ENCODE measurements around the gene PPM1E. TPM values are rescaled to one million over a fixed set of nuclear protein-coding genes. Genes with fewer than 3 reads are reported as not detected.

PPM1E gene
- not detected for total RNA-seq
- not detected for polyA plus RNA-seq

- peak; percentile 67 to 68 for ATAC-seq (ENCODE audit: low read depth in 2 of 2)
- Mint-ChIP-seq H3K9me3 (peaks cover 0 to 4% (median 0%) of the 10 kb centered on the region in 7 donors), H3K27me3 (peaks cover 83% of the 10 kb centered on the region), H3K4me3 (peak within 1 kb of the TSS; percentile 87 to 93 (median 90)), H3K36me3 (no peaks in the 10 kb centered on the region), H3K27ac (no peak within 1 kb of the TSS), H3K4me1 (peaks cover 4 to 15% (median 11%) of the 10 kb centered on the region in 4 donors)
- H3K36me3 ChIP-seq (ENCODE audit: control insufficient read depth, insufficient read depth, low read length), result no peaks in the 10 kb centered on the region
- peaks cover 22% of the 10 kb centered on the region for H3K4me1 ChIP-seq (ENCODE audit: control insufficient read depth, insufficient read depth, low read length, poor library complexity, severe bottlenecking)
- H3K27me3 ChIP-seq (ENCODE audit: control insufficient read depth, insufficient read depth, low read length), result peaks cover 40% of the 10 kb centered on the region
- no peaks in the 10 kb centered on the region for H3K9me3 ChIP-seq (ENCODE audit: control insufficient read depth in 2 of 2, low read length in 2 of 2)
- no peak within 1 kb of the TSS for H3K27ac ChIP-seq (ENCODE audit: insufficient read depth, low read length, poor library complexity, severe bottlenecking)
- peak within 1 kb of the TSS; percentile 47 for H3K4me3 ChIP-seq (ENCODE audit: low read depth, low read length)
- DNase-seq, result peak in 2 of 3 donors; percentile 22 to 49
Observed at GRCh38 chr17:58755577-58756245, at the start of gene PPM1E. TSS of gene PPM1E (plus strand) at chr17:58755854.

- Histone ChIP-seq H3K9me3 (ENCODE audit: control insufficient read depth in 2 of 2, low read length in 2 of 2) (no peaks in the 10 kb centered on the region), H3K27me3 (ENCODE audit: control insufficient read depth, insufficient read depth, low read length) (no peaks in the 10 kb centered on the region), H3K27ac (ENCODE audit: insufficient read depth, low read length, poor library complexity, severe bottlenecking) (no peak overlapping the region), H3K4me3 (ENCODE audit: low read depth, low read length) (no peak overlapping the region), H3K36me3 (ENCODE audit: control insufficient read depth, insufficient read depth, low read length) (peaks cover 24% of the 10 kb centered on the region), H3K4me1 (ENCODE audit: control insufficient read depth, insufficient read depth, low read length, poor library complexity, severe bottlenecking) (no peaks in the 10 kb centered on the region)
- DNase-seq (no peak), ATAC-seq (ENCODE audit: low read depth in 2 of 2) (no peak)
- peaks cover 22% of the 10 kb centered on the region for H3K36me3 Mint-ChIP-seq
- H3K27me3 Mint-ChIP-seq, result no peaks in the 10 kb centered on the region
- peak overlapping the region in 1 of 3 donors; percentile 77 for H3K27ac Mint-ChIP-seq
- H3K4me3 Mint-ChIP-seq, result no peak overlapping the region
- H3K9me3 Mint-ChIP-seq, result no peaks in the 10 kb centered on the region
- H3K4me1 Mint-ChIP-seq, result peaks cover 4 to 17% (median 11%) of the 10 kb centered on the region in 4 donors
Observed at GRCh38 chr17:58706351-58707140, 49.1 kb upstream of the PPM1E start.

GRCh38 chr17:58710948-58711552 is 44.6 kb upstream of the PPM1E start:
- no peaks in the 10 kb centered on the region for H3K27me3 Mint-ChIP-seq
- H3K4me3 ChIP-seq (ENCODE audit: low read depth, low read length), result no peak overlapping the region
- no peaks in the 10 kb centered on the region for H3K9me3 Mint-ChIP-seq
- no peaks in the 10 kb centered on the region for H3K27me3 ChIP-seq (ENCODE audit: control insufficient read depth, insufficient read depth, low read length)
- ATAC-seq (ENCODE audit: low read depth in 2 of 2) (no peak), DNase-seq (peak; percentile 9 to 73 (median 45))
- H3K4me1 Mint-ChIP-seq, result peaks cover 3 to 17% (median 7%) of the 10 kb centered on the region in 4 donors
- H3K27ac ChIP-seq (ENCODE audit: insufficient read depth, low read length, poor library complexity, severe bottlenecking), result no peak overlapping the region
- peaks cover 20% of the 10 kb centered on the region for H3K36me3 Mint-ChIP-seq
- peak overlapping the region in 1 of 3 donors; percentile 6 for H3K27ac Mint-ChIP-seq
- H3K4me3 Mint-ChIP-seq, result no peak overlapping the region
- no peaks in the 10 kb centered on the region for H3K4me1 ChIP-seq (ENCODE audit: control insufficient read depth, insufficient read depth, low read length, poor library complexity, severe bottlenecking)
- no peaks in the 10 kb centered on the region for H3K9me3 ChIP-seq (ENCODE audit: control insufficient read depth in 2 of 2, low read length in 2 of 2)
- peaks cover 16% of the 10 kb centered on the region for H3K36me3 ChIP-seq (ENCODE audit: control insufficient read depth, insufficient read depth, low read length)

GRCh38 chr17:58722274-58722673 is 33.4 kb upstream of the PPM1E start:
- no peak overlapping the region for H3K27ac ChIP-seq (ENCODE audit: insufficient read depth, low read length, poor library complexity, severe bottlenecking)
- no peak overlapping the region for H3K4me3 Mint-ChIP-seq
- no peaks in the 10 kb centered on the region for H3K9me3 ChIP-seq (ENCODE audit: control insufficient read depth in 2 of 2, low read length in 2 of 2)
- H3K4me1 Mint-ChIP-seq, result no peaks in the 10 kb centered on the region
- no peak for ATAC-seq (ENCODE audit: low read depth in 2 of 2)
- H3K36me3 Mint-ChIP-seq, result peaks cover 33% of the 10 kb centered on the region
- no peaks in the 10 kb centered on the region for H3K9me3 Mint-ChIP-seq
- no peaks in the 10 kb centered on the region for H3K27me3 Mint-ChIP-seq
- no peak for DNase-seq
- peaks cover 38% of the 10 kb centered on the region for H3K36me3 ChIP-seq (ENCODE audit: control insufficient read depth, insufficient read depth, low read length)
- H3K4me1 ChIP-seq (ENCODE audit: control insufficient read depth, insufficient read depth, low read length, poor library complexity, severe bottlenecking), result no peaks in the 10 kb centered on the region
- no peak overlapping the region for H3K27ac Mint-ChIP-seq
- no peaks in the 10 kb centered on the region for H3K27me3 ChIP-seq (ENCODE audit: control insufficient read depth, insufficient read depth, low read length)
- H3K4me3 ChIP-seq (ENCODE audit: low read depth, low read length), result no peak overlapping the region

GRCh38 chr17:58722696-58723095 is 33.0 kb upstream of the PPM1E start:
- no peak overlapping the region for H3K27ac Mint-ChIP-seq
- H3K9me3 Mint-ChIP-seq, result no peaks in the 10 kb centered on the region
- H3K27me3 ChIP-seq (ENCODE audit: control insufficient read depth, insufficient read depth, low read length), result no peaks in the 10 kb centered on the region
- no peaks in the 10 kb centered on the region for H3K4me1 Mint-ChIP-seq
- H3K9me3 ChIP-seq (ENCODE audit: control insufficient read depth in 2 of 2, low read length in 2 of 2), result no peaks in the 10 kb centered on the region
- no peaks in the 10 kb centered on the region for H3K4me1 ChIP-seq (ENCODE audit: control insufficient read depth, insufficient read depth, low read length, poor library complexity, severe bottlenecking)
- DNase-seq (no peak), ATAC-seq (ENCODE audit: low read depth in 2 of 2) (no peak)
- no peak overlapping the region for H3K4me3 ChIP-seq (ENCODE audit: low read depth, low read length)
- H3K27me3 Mint-ChIP-seq, result no peaks in the 10 kb centered on the region
- peaks cover 33% of the 10 kb centered on the region for H3K36me3 Mint-ChIP-seq
- no peak overlapping the region for H3K4me3 Mint-ChIP-seq
- no peak overlapping the region for H3K27ac ChIP-seq (ENCODE audit: insufficient read depth, low read length, poor library complexity, severe bottlenecking)
- H3K36me3 ChIP-seq (ENCODE audit: control insufficient read depth, insufficient read depth, low read length), result peaks cover 35% of the 10 kb centered on the region

GRCh38 chr17:58728798-58729197 is 26.9 kb upstream of the PPM1E start:
- no peak overlapping the region for H3K27ac Mint-ChIP-seq
- peaks cover 22% of the 10 kb centered on the region for H3K36me3 Mint-ChIP-seq

GRCh38 chr17:58730937-58731336 is 24.7 kb upstream of the PPM1E start:
- no peaks in the 10 kb centered on the region for H3K4me1 Mint-ChIP-seq
- peak overlapping the region in 1 of 3 donors; percentile 14 for H3K27ac Mint-ChIP-seq

More at GRCh38 chr17:58728798-58729197, 26.9 kb upstream of the PPM1E start:
- Histone ChIP-seq H3K4me3 (ENCODE audit: low read depth, low read length) (no peak overlapping the region), H3K27me3 (ENCODE audit: control insufficient read depth, insufficient read depth, low read length) (no peaks in the 10 kb centered on the region), H3K36me3 (ENCODE audit: control insufficient read depth, insufficient read depth, low read length) (peaks cover 19% of the 10 kb centered on the region), H3K27ac (ENCODE audit: insufficient read depth, low read length, poor library complexity, severe bottlenecking) (no peak overlapping the region), H3K4me1 (ENCODE audit: control insufficient read depth, insufficient read depth, low read length, poor library complexity, severe bottlenecking) (no peaks in the 10 kb centered on the region), H3K9me3 (ENCODE audit: control insufficient read depth in 2 of 2, low read length in 2 of 2) (no peaks in the 10 kb centered on the region)
- Mint-ChIP-seq H3K4me3 (no peak overlapping the region), H3K9me3 (no peaks in the 10 kb centered on the region), H3K27me3 (no peaks in the 10 kb centered on the region), H3K4me1 (no peaks in the 10 kb centered on the region)
- ATAC-seq (ENCODE audit: low read depth in 2 of 2) (no peak), DNase-seq (no peak)

More at GRCh38 chr17:58730937-58731336, 24.7 kb upstream of the PPM1E start:
- Histone ChIP-seq H3K9me3 (ENCODE audit: control insufficient read depth in 2 of 2, low read length in 2 of 2) (no peaks in the 10 kb centered on the region), H3K36me3 (ENCODE audit: control insufficient read depth, insufficient read depth, low read length) (peaks cover 8% of the 10 kb centered on the region), H3K27ac (ENCODE audit: insufficient read depth, low read length, poor library complexity, severe bottlenecking) (no peak overlapping the region), H3K4me3 (ENCODE audit: low read depth, low read length) (no peak overlapping the region), H3K27me3 (ENCODE audit: control insufficient read depth, insufficient read depth, low read length) (no peaks in the 10 kb centered on the region), H3K4me1 (ENCODE audit: control insufficient read depth, insufficient read depth, low read length, poor library complexity, severe bottlenecking) (no peaks in the 10 kb centered on the region)
- no peak for ATAC-seq (ENCODE audit: low read depth in 2 of 2)
- Mint-ChIP-seq H3K9me3 (no peaks in the 10 kb centered on the region), H3K4me3 (no peak overlapping the region), H3K27me3 (no peaks in the 10 kb centered on the region), H3K36me3 (peaks cover 10% of the 10 kb centered on the region)
- no peak for DNase-seq

Data from CD4-positive, CD25-positive, alpha-beta regulatory T cell (primary cell).